ENCODE measurements around the gene SHC4.

- TF ChIP-seq EZH2 (IDR thresholded peaks at IDR 0.05; ENCODE audit: borderline replicate concordance, insufficient read depth, low read length, poor library complexity, severe bottlenecking) (no peak), RAD21 (conservative IDR thresholded peaks at IDR 0.05) (no peak), CTCF (IDR thresholded peaks at IDR 0.05; ENCODE audit: poor library complexity, severe bottlenecking) (no peak), MXI1 (conservative IDR thresholded peaks at IDR 0.05; ENCODE audit: poor library complexity, severe bottlenecking) (no peak)
Observed at GRCh38 chr15:48996276-48996675, 32.6 kb upstream of the SHC4 start.
